ENCODE data around the gene CD200. TPM values are rescaled to one million over a fixed set of nuclear protein-coding genes. Genes with fewer than 3 reads are reported as not detected.

Gene CD200
- total RNA-seq, 4 donors from 2014 or later: 7.2 to 22.9 (median 7.6) TPM

DNA sequence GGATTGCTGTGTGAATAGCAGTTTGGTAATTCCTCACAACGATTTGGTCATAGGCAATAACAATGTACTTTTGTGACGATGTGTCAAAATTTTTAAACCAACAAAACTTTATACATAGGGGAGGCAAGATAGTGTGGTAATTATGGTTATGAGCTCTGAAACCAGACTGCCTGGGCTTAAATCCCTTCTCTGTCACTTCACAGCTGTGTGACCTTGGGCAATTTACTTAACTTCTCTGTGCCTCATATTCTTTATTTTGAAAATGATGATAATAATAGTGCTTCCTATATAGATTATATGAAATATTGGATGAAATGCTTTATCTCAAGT is 5.7 kb downstream of the CD200 start:
- peaks cover 0 to 5% (median 0%) of the 10 kb centered on the region in 4 donors for H3K9me3 ChIP-seq
- H3K4me3 ChIP-seq: no peak overlapping the region
- no peak for TF ChIP-seq POLR2A (IDR thresholded peaks at IDR 0.05; ENCODE audit: low read depth)
- no peak for TF ChIP-seq POLR2AphosphoS5 (IDR thresholded peaks at IDR 0.05)
- intact Hi-C loops (cut with DNase I): loop anchor here (10.0 kb wide), 1 partner anchor 96 kb away; no protein-coding TSS in a partner anchor
- no peak for DNase-seq (ENCODE audit: extremely low spot score)
- H3K4me1 ChIP-seq: peaks cover 0 to 6% (median 3%) of the 10 kb centered on the region in 4 donors
- H3K36me3 ChIP-seq: no peaks in the 10 kb centered on the region
- no peaks in the 10 kb centered on the region for H3K27me3 ChIP-seq
- no peak overlapping the region for H3K27ac ChIP-seq (replicated peaks in 1 of 4)
- 76% methylated on average over 2 of the region's 2 CpGs for WGBS

DNA sequence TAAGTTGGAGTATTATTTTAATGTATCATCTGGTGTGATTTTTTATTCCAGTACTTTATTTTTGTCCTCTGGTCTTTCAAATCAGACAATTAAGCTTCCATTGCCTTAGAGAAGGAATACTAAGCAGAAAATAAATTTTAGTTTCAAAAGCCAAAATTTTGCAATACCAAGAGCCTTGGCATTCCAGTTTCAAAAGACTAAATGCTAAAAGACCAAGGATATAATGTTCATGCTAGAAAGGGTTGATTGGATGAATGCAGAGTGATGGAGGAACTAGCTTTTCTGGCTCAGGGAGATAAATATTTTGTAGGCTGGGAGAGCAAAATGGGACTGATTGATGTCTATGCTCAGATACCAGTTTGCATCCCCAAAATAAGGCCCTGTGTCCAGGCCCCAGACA is 6.2 kb downstream of the CD200 start:
- no peaks in the 10 kb centered on the region for H3K27me3 ChIP-seq
- H3K4me3 ChIP-seq: no peak overlapping the region
- DNase-seq (ENCODE audit: extremely low spot score): no peak
- no peak overlapping the region for H3K27ac ChIP-seq (replicated peaks in 1 of 4)
- no peaks in the 10 kb centered on the region for H3K36me3 ChIP-seq
- H3K4me1 ChIP-seq: peaks cover 0 to 6% (median 3%) of the 10 kb centered on the region in 4 donors
- intact Hi-C loops (cut with DNase I): loop anchor here (10.0 kb wide), 1 partner anchor 96 kb away; no protein-coding TSS in a partner anchor
- TF ChIP-seq POLR2A (IDR thresholded peaks at IDR 0.05; ENCODE audit: low read depth): no peak
- TF ChIP-seq EP300 (IDR thresholded peaks at IDR 0.05): no peak
- TF ChIP-seq POLR2AphosphoS5 (IDR thresholded peaks at IDR 0.05): no peak
- TF ChIP-seq, protein P1, sequence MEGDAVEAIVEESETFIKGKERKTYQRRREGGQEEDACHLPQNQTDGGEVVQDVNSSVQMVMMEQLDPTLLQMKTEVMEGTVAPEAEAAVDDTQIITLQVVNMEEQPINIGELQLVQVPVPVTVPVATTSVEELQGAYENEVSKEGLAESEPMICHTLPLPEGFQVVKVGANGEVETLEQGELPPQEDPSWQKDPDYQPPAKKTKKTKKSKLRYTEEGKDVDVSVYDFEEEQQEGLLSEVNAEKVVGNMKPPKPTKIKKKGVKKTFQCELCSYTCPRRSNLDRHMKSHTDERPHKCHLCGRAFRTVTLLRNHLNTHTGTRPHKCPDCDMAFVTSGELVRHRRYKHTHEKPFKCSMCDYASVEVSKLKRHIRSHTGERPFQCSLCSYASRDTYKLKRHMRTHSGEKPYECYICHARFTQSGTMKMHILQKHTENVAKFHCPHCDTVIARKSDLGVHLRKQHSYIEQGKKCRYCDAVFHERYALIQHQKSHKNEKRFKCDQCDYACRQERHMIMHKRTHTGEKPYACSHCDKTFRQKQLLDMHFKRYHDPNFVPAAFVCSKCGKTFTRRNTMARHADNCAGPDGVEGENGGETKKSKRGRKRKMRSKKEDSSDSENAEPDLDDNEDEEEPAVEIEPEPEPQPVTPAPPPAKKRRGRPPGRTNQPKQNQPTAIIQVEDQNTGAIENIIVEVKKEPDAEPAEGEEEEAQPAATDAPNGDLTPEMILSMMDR (IDR thresholded peaks at IDR 0.05): no peak
- H3K9me3 ChIP-seq: peaks cover 0 to 5% (median 0%) of the 10 kb centered on the region in 4 donors

DNA sequence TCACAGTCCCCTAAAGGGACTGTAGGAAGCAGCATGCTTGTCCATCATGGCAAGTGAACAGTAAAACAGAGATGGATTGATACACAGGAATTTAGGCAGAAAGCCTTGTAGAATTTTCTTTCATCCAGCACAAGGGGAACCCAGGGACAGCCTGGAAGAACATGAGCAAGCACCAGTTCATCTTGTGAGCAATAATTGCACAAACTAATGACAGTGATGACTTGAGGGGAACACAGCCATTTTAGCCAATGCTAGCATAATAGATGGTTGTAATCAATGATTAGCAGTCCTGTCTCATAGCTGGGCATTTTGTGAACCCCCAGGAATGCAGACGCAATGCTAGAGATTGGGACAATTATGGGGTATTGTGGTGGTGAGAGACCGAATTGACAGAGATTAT is 6.7 kb downstream of the CD200 start:
- Histone ChIP-seq H3K4me1 (peaks cover 0 to 6% (median 3%) of the 10 kb centered on the region in 4 donors), H3K27ac (replicated peaks in 1 of 4) (no peak overlapping the region), H3K27me3 (no peaks in the 10 kb centered on the region), H3K36me3 (no peaks in the 10 kb centered on the region), H3K4me3 (no peak overlapping the region), H3K9me3 (peaks cover 0 to 5% (median 0%) of the 10 kb centered on the region in 4 donors)
- DNase-seq (ENCODE audit: extremely low spot score): no peak
- 71% methylated on average over 2 of the region's 2 CpGs for WGBS
- intact Hi-C loops (cut with DNase I): loop anchor here (10.0 kb wide), 1 partner anchor 95 kb away; no protein-coding TSS in a partner anchor
- no peak for TF ChIP-seq EP300 (IDR thresholded peaks at IDR 0.05)
- TF ChIP-seq POLR2A (IDR thresholded peaks at IDR 0.05; ENCODE audit: low read depth): no peak
- no peak for TF ChIP-seq POLR2AphosphoS5 (IDR thresholded peaks at IDR 0.05)
- TF ChIP-seq, protein P1 (IDR thresholded peaks at IDR 0.05): no peak

DNA sequence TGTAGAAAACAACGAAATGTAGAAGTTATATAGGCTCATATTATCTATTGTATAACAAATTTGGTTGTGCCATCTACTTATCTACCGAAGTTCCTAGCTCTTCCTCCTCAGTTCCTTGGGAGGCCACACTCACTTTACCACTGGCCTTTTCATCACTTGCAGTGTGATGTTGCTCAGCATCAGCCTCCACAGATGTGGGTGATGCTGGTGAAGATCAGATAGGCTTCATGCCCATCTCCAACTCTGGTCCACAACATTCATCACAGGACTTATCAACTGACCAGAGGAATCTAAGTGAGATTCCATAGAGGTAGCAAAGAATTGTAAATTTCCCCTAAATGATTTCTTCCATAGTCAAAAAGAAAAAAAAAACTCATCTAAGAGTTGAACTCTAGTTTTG is 8.4 kb downstream of the CD200 start:
- H3K27me3 ChIP-seq: no peaks in the 10 kb centered on the region
- peaks cover 0 to 5% (median 0%) of the 10 kb centered on the region in 4 donors for H3K9me3 ChIP-seq
- intact Hi-C loops (cut with DNase I): no loop called here
- H3K4me3 ChIP-seq: no peak overlapping the region
- TF ChIP-seq POLR2A (IDR thresholded peaks at IDR 0.05; ENCODE audit: low read depth) (no peak), POLR2AphosphoS5 (IDR thresholded peaks at IDR 0.05) (no peak), EP300 (IDR thresholded peaks at IDR 0.05) (no peak)
- TF ChIP-seq, protein P1 (IDR thresholded peaks at IDR 0.05): no peak
- peaks cover 0 to 6% (median 0%) of the 10 kb centered on the region in 4 donors for H3K4me1 ChIP-seq
- DNase-seq (ENCODE audit: extremely low spot score): no peak
- peaks cover 0 to 13% (median 5%) of the 10 kb centered on the region in 4 donors for H3K36me3 ChIP-seq
- 86% methylated on average over 2 of the region's 2 CpGs for WGBS
- no peak overlapping the region for H3K27ac ChIP-seq (replicated peaks in 1 of 4)

DNA sequence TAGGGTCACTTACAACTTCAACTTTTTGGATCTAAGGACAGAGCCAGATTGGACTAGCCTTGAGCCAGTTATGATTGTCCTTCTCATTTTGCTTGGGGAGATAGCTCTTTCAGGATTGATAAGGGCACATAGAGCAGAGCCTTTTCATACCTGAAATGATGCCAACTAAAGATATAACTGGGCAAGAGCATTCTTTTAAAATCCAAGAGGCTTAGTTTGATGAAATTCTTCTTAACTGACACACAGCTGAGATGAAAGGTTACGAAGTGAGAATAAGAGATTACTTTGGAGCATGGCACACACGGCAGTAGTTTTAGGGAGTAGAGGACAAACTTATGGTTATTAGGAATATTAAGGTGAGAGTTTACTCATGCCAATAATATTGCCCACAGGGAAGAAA is 12.7 kb downstream of the CD200 start:
- Histone ChIP-seq H3K36me3 (peaks cover 0 to 20% (median 7%) of the 10 kb centered on the region in 4 donors), H3K27me3 (no peaks in the 10 kb centered on the region), H3K4me3 (no peak overlapping the region), H3K9me3 (peaks cover 0 to 5% (median 0%) of the 10 kb centered on the region in 4 donors), H3K27ac (replicated peaks in 1 of 4) (no peak overlapping the region), H3K4me1 (peaks cover 0 to 6% (median 0%) of the 10 kb centered on the region in 4 donors)
- 66% methylated on average over 2 of the region's 2 CpGs for WGBS
- TF ChIP-seq POLR2A (IDR thresholded peaks at IDR 0.05; ENCODE audit: low read depth) (no peak), POLR2AphosphoS5 (IDR thresholded peaks at IDR 0.05) (no peak), EP300 (IDR thresholded peaks at IDR 0.05) (no peak)
- TF ChIP-seq, protein P1 (IDR thresholded peaks at IDR 0.05): no peak
- no peak for DNase-seq (ENCODE audit: extremely low spot score)
- intact Hi-C loops (cut with DNase I): no loop called here

Measured in esophagus muscularis mucosa (tissue), 4 donors.